GM19467 (cell line): ENCODE measurements around the gene LRCH1.

Source experiments
- ATAC-seq: cut with Tn5 transposase; IDR thresholded peaks from one replicate; pipeline ENCODE4 v1.9.1; 2021; ENCODE audit warnings: mild to moderate bottlenecking, moderate library complexity; ENCODE audit not compliant: unreplicated experiment

Gene LRCH1

DNA sequence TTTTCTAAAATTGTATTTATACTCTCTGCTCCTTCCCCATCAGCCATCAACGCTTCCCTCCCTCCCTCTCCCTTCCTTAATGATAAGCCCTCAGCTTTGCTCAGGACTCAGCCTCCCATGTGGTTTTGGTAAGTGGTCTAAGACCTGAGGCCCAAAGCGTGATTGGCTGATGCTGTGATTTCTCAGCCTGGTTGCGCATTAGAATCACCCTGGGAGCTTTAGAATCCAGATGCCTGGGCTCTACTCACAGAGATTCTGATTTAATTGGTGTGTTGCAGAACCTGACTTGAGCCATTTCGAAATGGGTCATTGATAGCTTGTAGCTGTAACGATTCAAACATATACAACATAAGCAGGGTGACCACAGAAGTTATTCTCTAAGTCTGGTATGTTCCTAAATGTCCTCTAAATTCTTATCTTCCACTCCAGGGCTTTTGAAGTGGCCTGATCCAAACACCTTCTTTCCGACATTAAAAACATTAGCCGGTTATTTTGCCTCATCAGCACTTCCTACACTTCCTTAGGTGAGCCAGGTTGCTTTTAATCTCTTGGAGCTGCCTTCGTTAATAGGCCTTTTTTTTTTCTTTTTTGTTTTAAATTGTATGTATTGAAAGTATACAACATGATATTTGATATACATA, 60.6 kb downstream of the LRCH1 start:
- no peak for ATAC-seq

DNA sequence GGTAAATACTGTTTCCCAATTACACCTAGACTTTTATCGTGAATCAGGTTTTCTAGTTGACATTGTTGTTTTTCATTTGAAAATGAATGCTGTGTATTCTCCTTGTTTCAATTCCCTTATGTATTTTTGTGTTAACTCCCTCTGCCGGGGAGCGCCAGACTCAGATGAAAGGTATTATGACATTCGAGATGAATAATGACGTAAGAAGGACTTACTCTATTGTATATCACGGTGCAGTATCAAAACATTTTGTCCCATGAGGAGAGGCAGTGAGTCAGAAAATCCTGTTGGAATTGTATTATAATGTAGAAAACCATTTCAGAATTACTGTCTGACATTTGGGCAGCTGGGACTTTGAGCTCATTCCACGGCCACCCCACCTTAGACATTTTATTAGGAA, 61.6 kb downstream of the LRCH1 start:
- no peak for ATAC-seq

DNA sequence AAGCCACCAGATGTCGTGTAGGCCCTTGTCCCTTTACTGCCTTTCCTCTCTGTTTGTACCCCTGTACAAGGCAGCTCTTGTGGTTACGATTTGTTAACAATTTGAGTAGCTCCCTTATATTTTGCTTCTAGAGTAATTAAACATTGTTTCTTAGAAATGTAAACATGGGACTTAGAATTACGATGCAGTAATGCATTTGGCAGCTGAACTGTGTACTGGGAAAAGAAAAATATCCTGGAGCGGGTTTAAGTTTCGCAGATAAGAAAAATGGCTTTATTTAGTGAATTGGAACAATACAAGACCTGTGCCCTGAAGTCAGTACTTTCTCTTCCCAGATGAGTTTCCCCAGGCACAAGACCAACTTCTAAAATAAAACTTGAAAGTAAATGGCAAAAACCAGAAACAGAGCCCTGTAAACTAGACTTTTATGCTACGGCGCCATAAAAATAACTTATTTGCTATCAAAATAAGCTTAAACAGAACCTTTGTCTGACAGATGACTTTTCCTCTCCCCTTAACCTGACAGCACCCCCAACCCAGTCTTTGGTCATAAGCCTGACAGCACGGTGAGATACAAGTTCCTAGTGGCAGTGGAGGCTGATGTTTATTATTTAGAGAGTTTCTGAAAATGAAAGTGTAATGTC, 63.0 kb downstream of the LRCH1 start:
- no peak for ATAC-seq

DNA sequence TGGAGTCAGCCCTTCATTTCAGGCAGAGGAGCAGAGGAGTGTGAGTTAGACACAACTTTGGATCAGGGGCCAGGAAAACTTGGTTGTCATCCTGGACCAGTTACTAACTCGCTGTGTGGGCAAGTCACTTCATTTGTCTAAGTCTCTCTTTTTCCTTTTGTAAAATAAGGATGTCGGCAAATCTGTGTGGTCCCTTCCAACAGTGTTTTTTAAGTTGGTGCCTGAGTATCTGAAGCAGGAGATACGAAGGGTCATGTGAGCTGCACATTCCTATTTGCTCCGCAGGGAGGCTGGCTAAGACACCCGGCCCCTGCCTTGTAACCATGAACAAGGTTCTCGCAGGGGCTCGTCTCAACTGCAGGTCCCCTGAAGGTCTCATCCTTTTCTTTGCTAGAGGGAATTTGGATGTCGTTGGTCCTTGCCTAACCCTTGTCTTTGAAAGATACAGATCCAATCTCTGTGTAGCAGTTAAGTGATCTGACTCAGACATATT, 64.3 kb downstream of the LRCH1 start:
- ATAC-seq: no peak

DNA sequence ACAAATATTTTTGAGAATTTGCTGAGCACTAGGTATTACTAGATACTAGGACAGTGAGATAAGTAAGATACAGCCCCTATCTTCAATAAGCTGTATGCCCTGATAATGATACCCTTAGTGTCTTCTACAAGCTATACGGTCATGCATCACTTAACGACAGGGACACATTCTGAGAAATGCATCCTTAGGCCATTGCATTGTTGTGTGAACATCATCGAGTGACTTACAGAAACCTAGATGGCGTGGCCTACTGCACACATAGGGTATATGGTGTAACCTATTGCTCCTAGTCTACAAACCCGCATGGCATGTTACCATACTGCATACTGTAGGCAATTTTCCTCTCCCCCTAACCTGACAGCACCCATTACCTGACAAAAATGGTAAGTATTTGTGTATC, 64.9 kb downstream of the LRCH1 start:
- ATAC-seq: no peak

DNA sequence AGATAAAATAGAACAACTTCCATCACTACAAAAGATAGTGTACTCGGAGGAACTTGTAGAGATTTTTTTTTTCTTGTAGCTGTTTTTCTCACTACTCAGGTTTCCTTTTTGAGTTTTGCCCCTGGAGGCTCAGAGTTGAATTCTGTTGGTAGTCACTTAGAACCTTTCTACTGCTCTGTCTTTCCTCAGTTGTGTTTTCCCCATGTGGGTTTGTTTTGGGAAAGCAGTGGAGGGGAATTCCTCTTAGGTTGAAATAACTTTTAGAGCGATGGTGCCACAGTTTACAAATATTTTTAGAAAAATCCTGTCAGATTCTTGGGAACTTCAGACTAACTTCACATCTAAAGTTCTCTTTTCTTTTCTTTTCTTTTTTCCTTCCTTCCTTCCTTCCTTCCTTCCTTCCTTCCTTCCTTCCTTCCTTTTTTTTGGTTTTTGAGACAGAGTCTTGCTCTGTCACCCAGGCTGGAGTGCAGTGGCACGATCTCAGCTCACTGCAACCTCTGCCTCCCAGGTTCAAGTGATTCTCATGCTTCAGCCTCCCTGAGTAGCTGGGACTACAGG, 65.8 kb downstream of the LRCH1 start:
- ATAC-seq: no peak

DNA sequence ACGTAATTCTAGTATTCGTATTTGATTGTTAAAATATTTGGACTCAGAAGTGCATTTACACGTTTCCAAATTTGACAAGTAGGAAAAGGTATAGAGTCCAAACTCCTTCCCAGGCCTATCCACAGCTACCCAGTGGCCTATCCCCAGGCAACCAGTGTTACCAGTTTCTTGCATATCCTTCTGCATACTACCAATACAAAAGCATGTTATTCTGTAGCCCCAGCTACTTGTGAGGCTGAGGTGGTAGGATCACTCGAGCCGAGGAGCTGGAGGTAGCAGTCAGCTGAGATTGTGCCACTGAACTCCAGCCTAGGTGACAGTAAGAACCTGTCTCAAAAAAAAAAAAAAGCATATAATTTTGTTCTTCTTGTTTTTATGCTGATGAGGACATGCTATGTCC, 67.1 kb downstream of the LRCH1 start:
- no peak for ATAC-seq

GRCh38 chr13:46620471-46620870, 67.5 kb downstream of the LRCH1 start:
- no peak for ATAC-seq

GRCh38 chr13:46621133-46621532, 68.2 kb downstream of the LRCH1 start:
- ATAC-seq: no peak

DNA sequence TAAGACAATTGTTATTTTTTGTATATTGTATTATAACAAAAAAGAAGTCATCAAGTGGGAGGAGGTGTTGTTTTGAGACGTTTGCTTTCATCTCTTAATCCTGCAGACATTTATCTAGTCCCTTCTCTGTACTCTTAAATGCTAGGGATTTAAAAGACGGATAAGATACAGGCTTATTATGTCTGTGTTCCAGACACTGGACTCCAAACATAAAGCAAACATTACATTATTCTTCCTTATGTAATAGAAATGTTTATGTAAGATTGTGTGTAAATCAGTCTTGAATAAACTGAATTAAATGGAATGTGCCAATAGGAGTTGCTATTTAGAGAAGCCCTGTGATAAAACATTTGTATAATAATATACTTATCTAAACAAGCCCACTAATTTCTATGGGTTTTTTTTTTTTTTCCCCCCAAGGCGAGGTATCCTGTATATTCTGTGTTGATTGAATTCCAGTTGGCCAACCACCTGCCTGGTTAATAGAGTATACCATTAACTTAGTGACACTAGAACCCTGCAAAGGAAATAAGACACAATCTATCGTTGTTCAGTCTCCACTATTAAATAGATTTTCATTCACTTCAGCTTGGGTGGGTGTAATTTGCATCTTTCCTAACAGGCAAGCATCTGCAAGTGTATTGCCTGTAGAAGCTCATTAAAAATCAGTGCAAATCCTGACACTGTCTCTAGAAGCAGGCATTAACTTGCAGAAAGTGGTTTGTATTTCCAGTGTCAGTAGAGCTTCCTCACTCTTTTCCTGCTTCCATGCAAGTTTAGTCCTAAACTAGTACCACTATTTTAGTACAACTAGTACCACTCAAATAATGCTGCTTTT, 69.0 kb downstream of the LRCH1 start:
- no peak for ATAC-seq

GRCh38 chr13:46622630-46623256, 69.8 kb downstream of the LRCH1 start:
- no peak for ATAC-seq

DNA sequence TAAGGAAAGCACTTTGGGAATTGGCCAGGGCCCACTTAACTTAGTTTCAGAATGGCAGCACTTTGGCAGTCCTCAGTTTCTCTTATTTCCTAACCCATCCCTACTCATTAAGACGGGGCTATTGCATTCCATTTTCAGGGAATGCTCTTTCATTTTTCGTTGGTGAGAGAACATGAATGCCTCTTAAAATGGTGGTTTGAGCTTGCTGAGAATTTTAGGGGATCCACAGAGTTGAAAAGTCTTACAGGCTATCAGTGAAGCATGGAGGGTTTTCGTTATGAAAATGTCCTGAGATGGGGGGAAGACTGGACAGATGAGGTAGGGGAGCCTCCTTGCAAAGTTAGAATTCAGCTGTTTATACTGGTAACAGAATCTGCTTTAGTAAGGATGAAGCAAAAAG, 71.4 kb downstream of the LRCH1 start:
- ATAC-seq: no peak

GRCh38 chr13:46624821-46625220, 71.9 kb downstream of the LRCH1 start:
- ATAC-seq: no peak

GRCh38 chr13:46627462-46627861, 74.5 kb downstream of the LRCH1 start:
- ATAC-seq: no peak

GRCh38 chr13:46628622-46629365, 75.8 kb downstream of the LRCH1 start:
- no peak for ATAC-seq

GRCh38 chr13:46629811-46630413, 76.9 kb downstream of the LRCH1 start:
- no peak for ATAC-seq

DNA sequence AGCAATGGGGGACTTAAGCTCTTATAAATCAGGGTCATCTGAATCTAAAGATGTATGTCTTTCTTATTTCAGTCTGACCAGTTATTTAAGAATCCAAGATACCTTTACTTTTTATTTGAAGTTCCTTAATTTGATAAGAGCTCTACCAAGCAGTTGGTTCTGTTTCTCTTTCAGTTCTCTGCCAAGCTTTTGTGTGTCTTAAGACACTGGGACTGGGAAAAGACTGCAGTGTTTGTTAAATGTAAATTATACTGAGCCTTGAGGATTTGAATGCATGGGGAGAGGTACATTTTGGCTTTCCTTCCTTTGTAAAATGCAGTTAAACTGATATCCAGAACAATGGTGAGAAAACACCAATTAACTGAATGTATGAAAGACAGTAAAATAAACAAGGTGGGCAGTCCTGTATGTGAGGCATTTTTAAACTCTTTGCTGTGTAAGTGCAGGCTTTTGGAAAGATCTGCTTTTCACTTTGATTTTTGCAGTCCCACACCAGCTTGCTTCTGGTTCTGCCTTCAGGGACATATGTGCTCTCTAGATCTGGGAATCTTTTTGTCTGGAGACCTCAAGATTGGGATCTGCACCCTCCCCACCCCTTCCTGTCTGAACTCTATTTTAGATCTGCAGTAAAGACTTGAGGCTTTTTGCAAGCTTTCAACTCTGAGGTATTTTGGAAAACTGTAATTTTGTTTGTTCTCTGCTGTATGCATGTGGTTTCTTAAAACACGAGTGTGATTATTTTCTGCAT, 77.6 kb downstream of the LRCH1 start:
- ATAC-seq: no peak

- no peak for ATAC-seq
Observed at GRCh38 chr13:46631179-46631542, 78.2 kb downstream of the LRCH1 start.

DNA sequence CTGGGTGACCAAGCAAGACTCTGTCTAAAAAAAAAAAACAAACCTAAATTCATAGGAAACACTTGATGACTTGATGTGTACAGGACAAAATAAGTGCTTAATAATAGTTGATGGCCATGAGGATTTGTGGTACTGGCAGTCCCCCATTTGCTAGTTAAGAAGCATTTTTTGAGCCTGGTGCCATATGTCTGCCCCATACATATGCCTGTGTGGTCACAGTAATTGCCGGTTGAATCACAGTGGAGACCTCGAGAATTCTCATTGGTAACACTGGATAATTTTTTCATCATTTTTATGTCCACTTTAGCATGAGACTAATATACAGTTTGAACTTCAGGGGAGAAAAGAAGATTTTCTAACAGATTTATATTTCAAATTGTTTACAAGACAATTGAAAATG, 79.2 kb downstream of the LRCH1 start:
- no peak for ATAC-seq
